ENCODE measurements around the gene CASKIN1.
"Not testable (repeated sequence)": the region's sequence is repeated elsewhere in the genome, so short reads cannot be mapped to it uniquely, and the experiment has no call there.

The CASKIN1 gene
- 0.31 to 0.47 reads per million in 2 donors for total RNA-seq

- peak in 1 of 5 experiments; percentile 31 for DNase-seq
These were observed at the start of gene CASKIN1 for GRCh38 chr16:2196162-2196980. CASKIN1 (minus strand) TSS chr16:2196605; CDS start chr16:2196432, 173 bp downstream.

DNA sequence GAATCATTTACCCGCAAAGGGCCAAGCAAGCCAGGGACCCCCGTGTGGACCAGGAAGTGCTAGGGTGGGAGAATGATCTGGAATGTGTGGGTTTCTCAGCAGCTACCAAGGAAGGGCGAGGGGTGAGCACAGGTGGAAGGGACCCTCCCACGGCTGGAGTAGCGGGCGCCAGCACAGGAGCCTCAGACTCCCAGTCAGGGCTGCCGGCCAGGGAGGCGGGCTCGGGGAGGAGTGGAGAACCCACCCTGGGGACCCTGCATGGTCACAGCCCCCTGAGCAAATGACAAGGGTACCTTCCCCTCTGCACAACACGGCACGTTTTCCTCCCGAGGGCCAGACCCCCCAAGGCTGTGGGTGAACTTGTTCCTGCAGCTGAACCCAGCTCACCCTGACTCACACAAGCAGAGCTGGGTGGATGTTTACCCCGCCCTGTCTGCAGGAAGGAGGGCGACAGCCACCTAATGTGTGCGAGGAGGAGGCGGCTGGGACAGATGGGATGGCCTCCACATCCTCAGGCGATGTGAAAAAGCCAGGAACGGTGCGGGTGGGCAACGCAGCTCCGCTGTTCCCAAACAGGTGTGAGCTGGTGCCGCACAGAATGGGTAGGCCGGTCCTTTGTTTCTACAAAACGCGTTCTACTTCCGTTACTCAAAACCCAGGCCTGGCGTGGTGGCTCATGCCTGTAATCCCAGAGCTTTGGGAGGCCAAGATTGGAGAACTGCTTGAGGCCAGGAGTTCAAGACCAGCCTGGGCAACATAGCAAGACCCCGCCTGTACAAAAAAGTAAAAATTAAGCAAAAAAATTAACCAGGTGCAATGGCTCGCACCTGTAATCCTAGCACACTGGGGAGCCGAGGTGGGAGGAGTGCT is 48.8 kb upstream of the CASKIN1 start:
- DNase-seq, result no peak

DNA sequence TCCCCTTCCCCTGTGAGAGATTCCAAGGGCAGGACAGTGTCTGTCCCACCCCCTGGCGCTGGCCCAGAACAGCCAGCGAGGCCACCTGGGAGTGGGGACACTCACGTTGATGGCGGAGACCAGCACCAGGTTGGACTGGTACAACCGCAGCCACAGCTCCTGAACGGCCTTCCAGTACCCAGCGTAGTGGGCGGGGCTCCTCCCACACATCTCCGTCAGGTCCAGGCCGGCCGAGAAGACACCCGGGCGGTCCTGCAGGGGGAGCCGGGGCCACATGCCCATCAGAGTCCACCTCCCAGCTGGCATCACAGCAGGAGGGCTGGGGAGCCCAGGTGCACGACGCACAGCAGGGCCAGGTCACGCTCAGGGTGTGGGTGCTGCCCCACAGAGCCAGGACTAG is 47.9 kb upstream of the CASKIN1 start:
- DNase-seq, result no peak

GRCh38 chr16:2243781-2244180 is 47.4 kb upstream of the CASKIN1 start:
- no peak for DNase-seq

- DNase-seq, result no peak
These were observed 46.7 kb upstream of the CASKIN1 start for GRCh38 chr16:2243031-2243528.

DNA sequence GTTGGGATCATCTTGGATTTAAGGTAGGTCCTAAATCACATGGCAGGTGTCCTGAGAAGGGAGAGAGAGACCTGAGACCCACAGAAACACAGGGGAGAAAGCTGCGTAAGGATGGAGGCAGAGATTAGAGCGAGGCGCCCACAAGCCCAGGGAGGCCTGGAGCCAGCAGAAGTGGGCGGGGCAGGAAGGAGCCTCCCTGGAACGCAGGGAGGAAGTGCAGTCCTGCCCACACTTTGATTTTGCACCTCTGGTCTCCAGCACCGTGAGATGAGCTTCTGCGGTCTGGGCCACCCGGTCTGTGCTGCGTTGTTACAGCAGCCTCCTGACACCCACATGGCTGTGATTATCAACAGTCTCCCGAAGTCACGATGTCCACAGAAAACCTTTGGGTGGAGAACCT is 46.2 kb upstream of the CASKIN1 start:
- no peak for DNase-seq

GRCh38 chr16:2240331-2240730 is 43.9 kb upstream of the CASKIN1 start:
- DNase-seq, result not testable (repeated sequence)

GRCh38 chr16:2238838-2239675 is 42.7 kb upstream of the CASKIN1 start:
- no peak for DNase-seq

- DNase-seq, result no peak
These were observed 41.9 kb upstream of the CASKIN1 start for GRCh38 chr16:2238150-2238837.

DNA sequence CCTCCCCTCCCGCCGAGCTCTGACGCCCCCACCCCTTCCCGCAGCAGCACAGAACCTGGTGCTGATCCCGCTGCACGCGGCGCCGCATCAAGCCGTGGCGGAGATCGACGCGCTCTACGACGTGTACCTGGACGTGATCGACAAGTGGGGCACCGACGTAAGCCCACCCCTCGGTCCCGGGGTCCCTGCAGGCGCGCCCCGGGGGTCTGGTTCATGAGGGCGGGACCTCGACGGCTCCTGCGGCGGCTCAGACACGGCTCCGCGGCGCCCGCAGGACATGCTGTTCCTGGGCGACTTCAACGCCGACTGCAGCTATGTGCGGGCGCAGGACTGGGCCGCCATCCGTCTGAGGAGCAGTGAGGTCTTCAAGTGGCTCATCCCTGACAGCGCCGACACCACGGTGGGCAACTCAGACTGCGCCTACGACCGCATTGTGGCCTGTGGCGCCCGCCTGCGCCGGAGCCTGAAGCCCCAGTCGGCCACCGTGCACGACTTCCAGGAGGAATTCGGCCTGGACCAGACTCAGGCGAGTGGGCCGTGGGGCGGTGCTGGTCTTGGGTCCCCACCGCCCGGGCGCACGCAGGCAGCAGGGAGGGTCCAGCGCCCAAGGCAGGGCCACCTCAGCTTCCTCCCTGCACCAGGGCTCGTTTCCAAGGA is 41.2 kb upstream of the CASKIN1 start:
- no peak for DNase-seq

- DNase-seq, result no peak
These were observed 40.7 kb upstream of the CASKIN1 start for GRCh38 chr16:2237102-2237482.

DNA sequence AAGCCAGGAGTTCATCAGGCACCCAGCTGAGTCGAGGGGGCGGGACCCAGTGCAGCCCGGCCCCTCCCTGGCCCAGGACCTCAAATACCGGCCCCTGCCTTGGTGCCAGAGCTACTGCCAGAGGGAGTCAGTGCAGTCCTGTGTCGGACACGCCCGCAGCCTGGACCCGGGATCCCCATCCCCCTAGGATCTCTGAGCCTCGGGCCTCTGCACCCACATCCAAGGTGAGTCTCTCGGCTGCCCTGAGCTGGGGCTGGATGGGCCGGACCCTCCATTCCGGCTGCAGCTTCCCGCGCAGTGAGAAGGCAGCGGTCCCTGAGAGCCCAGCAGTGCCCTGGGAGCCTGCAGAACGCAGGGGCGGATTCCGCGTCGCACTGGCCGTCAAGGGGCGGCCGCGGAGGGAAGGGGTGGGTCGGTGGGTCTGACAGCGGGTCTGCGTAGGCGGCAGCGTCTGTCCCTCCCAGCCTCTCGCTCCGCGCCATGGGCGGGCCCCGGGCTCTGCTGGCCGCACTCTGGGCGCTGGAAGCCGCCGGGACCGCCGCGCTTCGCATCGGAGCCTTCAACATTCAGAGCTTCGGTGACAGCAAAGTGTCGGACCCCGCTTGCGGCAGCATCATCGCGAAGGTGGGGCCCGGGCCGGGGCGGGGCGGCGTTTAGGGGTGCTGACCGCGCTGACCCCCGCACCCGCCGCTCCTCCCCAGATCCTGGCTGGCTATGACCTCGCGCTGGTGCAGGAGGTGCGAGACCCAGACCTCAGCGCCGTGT is 40.1 kb upstream of the CASKIN1 start, which contains the start of gene DNASE1L2:
TSS of gene DNASE1L2 (plus strand) at position 108 of the 765 bp plus-strand sequence. CDS start at position 481, 373 bp downstream.
- no peak for DNase-seq

GRCh38 chr16:2235695-2236336 is 39.4 kb upstream of the CASKIN1 start:
- DNase-seq, result no peak

DNA sequence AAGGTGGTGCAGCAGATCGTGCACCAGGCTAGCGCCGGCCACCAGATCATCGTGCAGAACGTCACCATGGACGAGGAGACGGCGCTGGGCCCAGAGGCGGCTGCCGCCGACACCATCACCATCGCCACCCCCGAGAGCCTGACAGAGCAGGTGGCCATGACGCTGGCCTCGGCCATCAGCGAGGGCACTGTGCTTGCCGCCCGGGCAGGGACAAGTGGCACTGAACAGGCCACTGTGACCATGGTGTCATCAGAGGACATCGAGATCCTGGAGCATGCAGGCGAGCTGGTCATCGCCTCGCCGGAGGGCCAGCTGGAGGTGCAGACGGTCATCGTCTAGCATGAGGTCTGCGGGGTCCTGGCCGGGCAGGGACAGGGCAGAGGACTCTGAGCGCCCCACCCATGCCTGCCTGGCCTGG is 38.8 kb upstream of the CASKIN1 start:
- no peak for DNase-seq

DNA sequence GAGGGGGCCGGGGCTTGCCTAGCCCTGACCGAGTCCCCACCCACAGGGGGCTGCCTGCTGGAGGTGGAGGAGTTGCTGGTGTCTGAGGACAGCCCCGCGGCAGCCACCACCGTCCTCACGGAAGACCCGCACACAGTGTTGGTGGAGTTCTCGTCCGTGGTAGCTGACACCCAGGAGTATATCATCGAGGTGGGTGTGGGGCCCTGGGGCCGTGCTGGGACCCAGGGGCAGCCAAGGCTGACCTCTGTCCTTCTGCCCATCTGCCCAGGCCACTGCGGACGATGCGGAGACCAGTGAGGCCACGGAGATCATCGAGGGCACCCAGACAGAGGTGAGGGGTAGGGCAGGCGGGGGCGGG is 38.4 kb upstream of the CASKIN1 start:
- no peak for DNase-seq

DNA sequence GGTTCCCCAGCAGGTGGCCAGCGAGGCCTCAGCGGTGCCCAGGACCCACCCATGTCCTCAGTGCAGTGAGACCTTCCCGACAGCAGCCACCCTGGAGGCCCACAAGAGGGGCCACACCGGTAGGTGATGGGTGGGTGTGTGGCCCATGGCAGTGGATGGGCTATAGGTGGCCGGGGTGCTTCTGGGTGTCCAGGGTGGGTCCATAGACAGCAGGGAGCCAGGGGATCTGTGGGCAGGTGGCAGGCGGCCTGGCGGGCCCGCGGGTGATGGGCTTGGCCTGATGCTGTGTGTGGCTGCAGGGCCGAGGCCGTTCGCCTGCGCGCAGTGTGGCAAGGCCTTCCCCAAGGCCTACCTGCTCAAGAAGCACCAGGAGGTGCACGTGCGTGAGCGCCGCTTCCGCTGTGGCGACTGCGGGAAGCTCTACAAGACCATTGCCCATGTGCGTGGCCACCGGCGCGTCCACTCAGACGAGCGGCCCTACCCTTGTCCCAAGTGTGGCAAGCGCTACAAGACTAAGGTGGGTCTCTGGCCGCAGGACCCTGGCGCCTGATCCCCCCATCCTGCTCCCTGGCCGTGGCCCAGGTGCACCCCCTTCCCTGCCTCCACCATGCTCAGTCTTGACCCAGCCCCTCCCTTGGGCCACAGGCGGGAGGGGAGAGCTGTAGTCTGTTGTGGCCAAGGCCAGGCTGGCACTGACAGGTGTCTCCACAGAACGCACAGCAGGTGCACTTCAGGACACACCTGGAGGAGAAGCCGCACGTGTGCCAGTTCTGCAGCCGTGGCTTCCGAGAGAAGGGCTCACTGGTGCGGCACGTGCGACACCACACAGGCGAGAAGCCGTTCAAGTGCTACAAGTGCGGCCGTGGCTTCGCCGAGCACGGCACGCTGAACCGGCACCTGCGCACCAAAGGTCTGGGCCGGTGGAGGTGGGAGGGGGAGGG is 37.7 kb upstream of the CASKIN1 start:
- no peak for DNase-seq

DNA sequence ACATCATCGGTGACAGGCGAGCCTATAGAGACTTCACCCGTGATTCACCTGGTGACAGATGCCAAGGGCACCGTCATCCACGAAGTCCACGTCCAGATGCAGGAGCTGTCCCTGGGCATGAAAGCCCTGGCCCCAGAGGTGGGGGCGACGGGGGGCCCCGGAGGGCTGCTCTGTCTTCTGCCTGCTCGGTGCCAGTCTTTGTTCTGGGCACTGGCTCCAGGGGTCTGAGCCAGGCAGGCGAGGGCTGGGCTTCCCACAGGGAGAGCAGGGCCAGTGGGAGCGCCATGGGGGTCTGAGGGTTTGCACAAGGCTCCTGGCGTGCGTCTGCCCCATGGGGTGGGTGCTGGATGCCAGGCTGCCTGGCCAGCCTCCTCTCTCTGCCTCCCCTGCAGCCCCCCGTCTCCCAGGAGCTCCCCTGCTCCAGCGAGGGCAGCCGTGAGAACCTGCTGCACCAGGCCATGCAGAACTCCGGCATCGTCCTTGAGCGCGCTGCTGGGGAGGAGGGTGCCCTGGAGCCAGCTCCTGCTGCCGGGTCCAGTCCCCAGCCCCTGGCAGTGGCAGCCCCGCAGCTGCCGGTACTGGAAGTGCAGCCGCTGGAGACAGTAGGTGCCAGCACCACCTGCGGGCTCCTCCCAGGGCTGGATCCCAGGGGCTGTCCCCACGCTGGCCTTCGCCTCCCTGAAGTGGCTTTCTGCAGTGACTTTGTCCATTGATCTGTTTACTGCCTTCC is 36.8 kb upstream of the CASKIN1 start:
- DNase-seq, result no peak

Data from T-helper 2 cell (primary cell).